Testis (tissue), 2 donors: Measurements from ENCODE around the gene KCNQ1.

Experiments
- POLR2A ChIP-seq: fragments of 450-650 bp; IDR thresholded peaks from one replicate; pipeline ENCODE4 v1.6.1; 2017; ENCODE audit warnings: antibody characterized with exemption, mild to moderate bottlenecking, moderate library complexity
- TF ChIP-seq, protein P1 (sequence below), 3 experiments: fragments of 450-650 bp in 2 of 3; fragments of 200-600 bp in 1 of 3; sonication (generic) in 1 of 3; IDR thresholded peaks; one replicate each; pipeline ENCODE4 v1.5.1; 2016 to 2019; ENCODE audit warnings: antibody characterized with exemption in 3 of 3, mild to moderate bottlenecking in 2 of 3, moderate library complexity in 1 of 3

DNA sequence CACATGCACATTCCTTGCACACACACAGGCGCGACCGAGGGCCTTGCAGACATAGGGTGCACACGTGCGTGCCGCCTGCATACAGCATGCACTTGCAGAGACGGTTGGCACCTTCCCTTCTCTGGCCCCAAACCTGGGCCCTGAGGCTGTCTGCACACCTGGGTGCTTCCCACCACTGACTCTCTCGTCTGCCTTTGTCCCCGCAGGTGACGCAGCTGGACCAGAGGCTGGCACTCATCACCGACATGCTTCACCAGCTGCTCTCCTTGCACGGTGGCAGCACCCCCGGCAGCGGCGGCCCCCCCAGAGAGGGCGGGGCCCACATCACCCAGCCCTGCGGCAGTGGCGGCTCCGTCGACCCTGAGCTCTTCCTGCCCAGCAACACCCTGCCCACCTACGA is 402.8 kb downstream of the KCNQ1 start:
- TF ChIP-seq, protein P1, sequence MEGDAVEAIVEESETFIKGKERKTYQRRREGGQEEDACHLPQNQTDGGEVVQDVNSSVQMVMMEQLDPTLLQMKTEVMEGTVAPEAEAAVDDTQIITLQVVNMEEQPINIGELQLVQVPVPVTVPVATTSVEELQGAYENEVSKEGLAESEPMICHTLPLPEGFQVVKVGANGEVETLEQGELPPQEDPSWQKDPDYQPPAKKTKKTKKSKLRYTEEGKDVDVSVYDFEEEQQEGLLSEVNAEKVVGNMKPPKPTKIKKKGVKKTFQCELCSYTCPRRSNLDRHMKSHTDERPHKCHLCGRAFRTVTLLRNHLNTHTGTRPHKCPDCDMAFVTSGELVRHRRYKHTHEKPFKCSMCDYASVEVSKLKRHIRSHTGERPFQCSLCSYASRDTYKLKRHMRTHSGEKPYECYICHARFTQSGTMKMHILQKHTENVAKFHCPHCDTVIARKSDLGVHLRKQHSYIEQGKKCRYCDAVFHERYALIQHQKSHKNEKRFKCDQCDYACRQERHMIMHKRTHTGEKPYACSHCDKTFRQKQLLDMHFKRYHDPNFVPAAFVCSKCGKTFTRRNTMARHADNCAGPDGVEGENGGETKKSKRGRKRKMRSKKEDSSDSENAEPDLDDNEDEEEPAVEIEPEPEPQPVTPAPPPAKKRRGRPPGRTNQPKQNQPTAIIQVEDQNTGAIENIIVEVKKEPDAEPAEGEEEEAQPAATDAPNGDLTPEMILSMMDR (IDR thresholded peaks at IDR 0.05), result no peak
- TF ChIP-seq POLR2A, result no peak
